Measurements from ENCODE around the gene EPHA2.
"Not testable (repeated sequence)": the region's sequence is repeated elsewhere in the genome, so short reads cannot be mapped to it uniquely, and the experiment has no call there.

EPHA2 gene

DNA sequence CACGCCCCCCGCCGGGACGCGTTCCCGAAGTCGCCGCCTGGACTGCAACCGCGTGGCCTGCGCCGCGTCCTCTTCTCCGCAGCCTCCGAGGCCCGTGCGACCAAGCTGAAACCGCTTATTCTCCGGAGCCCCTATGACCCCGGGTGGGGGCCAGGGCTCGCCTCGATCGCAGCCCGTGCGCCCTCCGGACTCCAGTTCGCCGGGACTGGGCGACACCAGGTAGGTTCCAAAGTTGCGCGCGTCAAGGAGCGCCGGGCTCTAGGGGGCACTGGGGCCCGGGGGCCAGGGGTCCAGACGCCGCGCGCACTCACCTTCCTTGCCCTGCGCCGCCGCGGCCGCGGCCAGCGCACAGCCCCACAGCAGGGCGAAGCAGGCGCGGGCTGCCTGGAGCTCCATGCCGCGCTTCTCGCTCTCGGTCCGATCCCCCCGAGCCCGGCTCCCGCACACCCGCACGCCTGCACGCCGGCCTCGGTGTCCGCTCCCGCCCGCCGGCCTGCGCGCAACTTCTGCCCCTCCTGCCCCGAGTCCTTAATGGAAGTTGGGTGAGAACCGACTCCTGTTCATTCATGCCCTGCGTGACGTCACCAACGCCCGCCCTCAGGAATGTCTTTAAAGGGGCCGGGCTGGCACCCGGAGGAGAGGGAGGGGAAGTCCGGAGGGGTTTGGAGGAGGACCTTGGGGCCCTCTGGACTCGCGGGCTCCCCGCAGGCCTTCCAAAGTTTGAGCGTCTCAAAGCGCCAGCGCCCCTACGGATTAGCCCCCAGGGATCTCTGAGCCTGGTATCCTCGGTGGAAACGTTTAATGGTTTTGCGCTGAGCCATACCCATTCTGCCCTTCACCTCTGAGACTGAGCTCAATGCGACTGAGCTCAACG, at the start of gene EPHA2:
Gene EPHA2 (minus strand): TSS at position 533 of the 874 bp plus-strand sequence. CDS start 137 bp downstream, at position 396.
- DNase-seq (ENCODE audit: low read depth): no peak

DNA sequence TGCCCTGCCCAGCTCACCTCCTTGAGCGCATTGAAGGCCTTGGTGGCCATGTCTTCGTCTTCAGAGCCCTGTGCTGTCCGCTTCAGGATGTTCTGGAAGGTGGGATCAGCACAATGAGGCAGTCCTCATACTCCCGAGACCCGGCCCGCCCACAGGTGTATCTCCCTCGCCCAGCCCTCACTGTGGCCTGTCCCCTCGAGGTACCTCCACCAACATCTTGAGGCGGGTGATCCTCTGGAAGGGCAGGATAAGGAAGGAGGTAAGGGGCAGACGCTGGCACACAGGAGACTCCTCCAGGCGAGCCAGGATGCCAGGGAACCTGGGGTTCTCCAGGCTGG, 49.4 kb upstream of the EPHA2 start:
- no peak for DNase-seq (ENCODE audit: low read depth)

DNA sequence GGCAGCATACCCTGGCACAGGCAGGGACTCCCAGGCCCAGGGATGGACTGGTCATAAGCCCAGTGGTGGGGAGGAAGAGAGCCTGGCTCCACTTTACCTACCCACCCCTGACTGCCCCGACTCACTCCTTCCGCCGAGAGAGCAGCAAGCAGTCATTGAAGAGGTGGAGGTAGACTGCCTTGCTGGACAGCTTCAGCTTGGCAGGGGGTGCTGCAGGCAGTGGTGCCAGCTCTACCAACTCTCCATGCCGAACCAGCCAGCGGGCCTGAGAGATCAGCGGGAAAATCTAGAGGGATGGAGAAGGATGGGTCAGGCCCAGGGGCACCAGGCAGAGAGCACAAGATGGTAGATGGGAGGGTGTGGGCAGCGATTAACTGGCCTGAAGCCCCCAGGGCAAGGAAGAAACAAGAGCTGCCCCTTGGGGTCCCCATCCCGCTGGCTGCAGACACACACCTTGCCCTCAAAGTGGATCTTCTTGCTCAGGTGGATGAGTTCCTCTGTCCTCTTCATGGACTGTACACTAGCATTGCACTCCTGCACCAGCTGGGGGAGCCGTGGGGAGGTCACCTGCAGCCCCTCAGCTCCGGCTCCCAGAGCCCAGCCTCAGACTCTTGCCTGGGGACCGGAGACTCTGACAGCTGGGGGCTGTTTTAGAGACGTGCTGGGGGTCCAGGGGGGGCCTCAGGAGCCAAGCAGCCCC, 48.9 kb upstream of the EPHA2 start:
- no peak for DNase-seq (ENCODE audit: low read depth)

DNA sequence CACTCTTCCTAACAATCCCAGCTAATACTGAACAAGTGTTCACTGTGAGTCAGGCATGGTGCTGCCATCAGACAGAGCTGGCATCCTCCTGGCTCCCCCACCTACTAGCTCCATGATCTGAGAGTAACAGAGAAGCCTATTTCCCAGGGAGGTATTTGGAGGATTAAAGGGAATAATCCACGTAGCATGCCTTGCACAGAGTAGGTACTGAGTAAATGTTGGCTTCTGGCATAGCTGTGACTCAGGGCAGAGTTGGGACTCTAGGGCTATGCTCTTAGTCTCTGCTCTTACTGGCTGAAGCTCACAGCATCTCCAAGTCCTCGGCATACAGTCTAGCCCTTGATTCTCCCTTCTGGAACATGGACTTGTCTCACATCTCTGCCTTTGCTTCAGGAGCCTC, 48.3 kb upstream of the EPHA2 start:
- no peak for DNase-seq (ENCODE audit: low read depth)

DNA sequence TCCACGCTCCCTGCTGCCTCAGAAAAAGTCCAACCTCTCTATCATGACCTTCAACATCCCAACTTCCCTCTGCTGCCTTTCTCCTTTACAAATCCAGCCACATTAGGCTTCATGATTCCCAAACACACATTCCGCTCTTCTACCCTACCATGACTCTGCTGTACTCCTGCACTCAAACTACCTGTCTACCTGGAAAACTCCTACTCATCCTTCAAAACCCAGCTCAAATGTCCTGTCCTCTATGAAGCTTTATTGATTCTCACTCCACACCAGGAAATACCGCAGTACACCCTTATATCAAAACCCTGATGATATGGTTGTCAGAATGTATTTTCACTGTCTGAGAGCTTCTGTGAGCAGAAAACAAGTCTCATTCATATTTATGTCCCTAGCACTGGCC, 47.7 kb upstream of the EPHA2 start:
- no peak for DNase-seq (ENCODE audit: low read depth)

DNA sequence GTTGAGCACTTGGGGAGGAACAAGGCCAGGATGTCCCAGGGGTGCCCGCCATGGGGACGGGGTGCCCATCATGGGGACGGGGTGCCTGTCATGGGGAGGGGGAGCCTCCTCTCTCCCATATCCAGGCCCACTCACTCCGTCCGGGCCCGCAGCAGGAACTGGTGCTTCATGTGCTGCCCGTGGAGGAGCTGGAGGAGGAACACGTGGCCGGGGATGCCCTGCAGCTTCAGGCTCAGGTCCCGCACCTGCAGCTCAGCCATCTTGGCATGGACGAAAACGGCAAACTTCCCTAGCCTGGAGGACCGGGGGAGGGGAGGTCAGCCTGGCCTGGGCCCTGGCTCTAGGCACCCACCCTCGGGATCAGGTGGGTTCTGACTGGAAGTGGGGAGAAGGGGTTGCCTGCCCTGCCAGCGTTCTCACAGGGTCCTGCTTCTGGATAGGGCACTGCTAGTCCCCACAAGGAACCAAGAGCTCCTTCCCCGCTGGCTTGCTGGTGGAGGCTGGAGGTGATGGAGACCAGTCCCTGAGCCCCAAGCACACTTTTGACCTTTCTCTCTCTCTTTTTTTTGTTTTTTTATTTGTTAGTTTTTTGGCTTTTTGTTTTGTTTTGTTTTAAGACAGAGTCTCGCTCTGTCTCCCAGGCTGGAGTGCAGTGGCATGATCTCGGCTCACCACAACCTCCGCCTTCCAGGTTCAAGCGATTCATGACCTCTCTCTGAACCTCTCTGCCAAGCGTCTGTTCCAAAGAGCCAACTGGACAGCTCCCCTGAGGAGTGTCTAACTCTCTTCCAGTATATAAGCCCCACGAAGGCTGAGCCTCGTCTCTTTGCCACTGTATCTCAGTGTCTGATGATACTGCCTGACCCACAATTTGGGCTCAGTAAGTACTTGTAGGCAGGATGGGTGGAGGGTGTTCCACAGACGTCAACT, 46.7 kb upstream of the EPHA2 start:
- no peak for DNase-seq (ENCODE audit: low read depth)

DNA sequence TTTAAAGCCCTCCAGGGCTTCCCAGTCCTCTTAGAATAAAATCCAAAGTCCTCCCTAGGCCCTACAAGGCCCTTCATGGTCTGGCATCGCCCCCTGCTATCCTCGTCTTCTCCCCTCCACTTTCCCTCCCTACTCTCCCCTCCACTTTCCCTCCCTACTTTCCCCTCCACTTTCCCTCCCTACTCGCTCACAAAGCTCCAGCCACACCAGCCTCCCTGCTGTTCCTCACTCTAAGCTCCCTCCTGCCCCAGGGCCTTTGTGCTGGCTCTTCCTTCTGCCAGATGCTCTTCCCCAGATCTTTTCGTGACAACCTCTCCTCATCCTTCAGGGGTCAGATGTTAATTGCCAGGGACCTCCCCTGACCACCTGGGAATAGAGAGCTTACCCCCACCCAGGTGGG, 43.8 kb upstream of the EPHA2 start:
- no peak for DNase-seq (ENCODE audit: low read depth)

DNA sequence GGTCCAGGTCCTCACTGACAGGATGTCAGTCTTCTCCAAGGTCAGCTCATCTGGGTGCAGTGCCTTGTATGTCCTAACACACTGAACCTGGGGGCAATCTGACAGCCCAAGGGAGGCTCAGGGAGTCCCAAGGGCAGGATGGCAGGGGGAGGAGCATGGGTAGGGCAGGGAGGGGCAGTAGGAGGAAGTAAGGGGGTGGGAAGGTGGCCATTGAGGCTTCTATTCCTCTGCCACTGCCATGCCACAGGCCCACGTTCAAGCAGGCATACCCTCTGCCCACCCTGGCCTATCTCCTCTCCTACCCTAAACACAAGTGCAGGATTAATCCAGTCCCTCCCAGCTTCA, 43.3 kb upstream of the EPHA2 start:
- no peak for DNase-seq (ENCODE audit: low read depth)

DNA sequence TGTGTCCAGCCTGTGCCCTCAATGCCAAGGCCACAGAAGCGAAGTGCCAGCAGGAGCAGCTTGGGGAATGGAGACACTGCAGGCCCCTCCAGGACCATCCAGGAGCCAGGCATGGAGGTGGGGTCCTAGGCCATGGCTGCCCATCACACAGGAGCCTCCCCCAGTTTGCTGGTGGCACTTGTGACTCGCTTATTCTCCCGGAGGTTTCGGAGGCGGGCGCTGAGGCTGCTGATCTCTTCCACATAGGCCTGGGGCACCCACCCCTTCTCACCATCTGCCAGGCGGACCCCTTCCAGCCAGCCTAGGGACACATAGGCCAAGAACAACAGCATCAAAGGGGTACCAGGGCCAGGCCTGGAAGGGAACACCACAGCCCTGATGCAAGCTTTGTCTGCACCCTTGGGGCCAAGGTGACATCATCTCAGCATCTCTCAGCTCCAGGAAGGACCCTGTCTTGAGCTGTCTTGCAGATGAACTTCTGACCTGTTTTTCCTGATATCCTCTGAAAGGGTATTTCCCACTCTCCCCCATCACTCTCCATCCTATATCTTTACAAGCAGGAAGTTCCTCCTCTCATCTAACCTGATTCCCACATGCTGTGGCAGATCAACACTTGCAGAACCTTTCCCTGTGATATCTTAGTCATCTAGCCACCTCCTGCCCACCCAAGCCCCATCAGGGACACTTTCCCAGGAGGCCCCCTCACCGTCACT, 42.7 kb upstream of the EPHA2 start:
- DNase-seq (ENCODE audit: low read depth): no peak

DNA sequence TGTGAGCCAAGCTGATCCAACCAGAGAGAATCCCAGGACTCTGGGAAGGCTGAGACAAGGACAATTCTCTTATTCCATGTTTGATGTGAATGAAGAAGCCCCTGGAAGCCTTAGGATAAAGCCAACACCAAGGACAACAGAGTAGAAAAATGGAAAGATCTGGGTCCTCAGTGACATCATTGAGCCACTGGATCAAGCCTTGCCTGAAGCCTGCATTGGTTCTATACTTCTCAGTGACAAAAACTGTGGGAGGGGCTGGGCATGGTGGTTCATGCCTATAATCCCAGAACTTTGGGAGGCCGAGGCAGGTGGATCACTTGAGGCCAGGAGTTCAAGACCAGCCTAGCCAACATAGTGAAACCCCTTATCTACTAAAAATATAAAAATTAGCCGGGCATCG, 41.0 kb upstream of the EPHA2 start:
- no peak for DNase-seq (ENCODE audit: low read depth)

DNA sequence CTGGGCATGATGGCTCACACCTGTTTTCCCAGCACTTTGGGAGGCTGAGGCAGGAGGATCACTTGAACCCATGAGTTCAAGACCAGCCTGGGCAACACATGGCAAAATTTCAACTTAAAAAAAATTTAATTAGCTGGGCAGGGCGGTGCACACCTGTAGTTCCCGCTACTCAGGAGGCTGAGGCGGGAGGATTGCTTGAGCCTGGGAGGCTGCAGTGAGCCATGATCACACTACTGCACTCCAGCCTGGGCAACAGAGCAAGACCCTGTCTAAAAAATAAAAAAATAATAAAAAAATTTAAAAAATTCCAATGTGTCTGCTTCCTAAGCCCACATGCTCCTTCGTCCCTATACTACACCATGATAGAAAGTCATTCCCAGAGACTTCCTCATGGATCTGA, 40.3 kb upstream of the EPHA2 start:
- DNase-seq (ENCODE audit: low read depth): not testable (repeated sequence)

DNA sequence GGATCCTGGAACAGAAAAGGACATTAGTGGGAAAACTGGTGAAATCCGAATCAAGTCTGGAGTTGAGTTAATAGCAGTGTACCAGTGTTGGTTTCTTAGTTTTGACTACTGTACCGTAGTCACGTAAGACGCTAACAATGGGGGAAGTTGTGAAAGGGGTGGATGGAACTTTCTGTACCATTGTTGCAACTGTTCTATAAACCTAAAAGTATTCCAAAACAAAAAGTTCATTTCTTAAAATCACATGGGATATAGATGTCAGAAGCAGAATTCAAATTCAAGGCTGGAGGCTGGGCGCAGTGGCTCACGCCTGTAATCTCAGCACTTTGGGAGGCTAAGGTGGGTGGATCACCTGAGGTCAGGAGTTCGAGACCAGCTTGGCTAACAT, 39.6 kb upstream of the EPHA2 start:
- no peak for DNase-seq (ENCODE audit: low read depth)

DNA sequence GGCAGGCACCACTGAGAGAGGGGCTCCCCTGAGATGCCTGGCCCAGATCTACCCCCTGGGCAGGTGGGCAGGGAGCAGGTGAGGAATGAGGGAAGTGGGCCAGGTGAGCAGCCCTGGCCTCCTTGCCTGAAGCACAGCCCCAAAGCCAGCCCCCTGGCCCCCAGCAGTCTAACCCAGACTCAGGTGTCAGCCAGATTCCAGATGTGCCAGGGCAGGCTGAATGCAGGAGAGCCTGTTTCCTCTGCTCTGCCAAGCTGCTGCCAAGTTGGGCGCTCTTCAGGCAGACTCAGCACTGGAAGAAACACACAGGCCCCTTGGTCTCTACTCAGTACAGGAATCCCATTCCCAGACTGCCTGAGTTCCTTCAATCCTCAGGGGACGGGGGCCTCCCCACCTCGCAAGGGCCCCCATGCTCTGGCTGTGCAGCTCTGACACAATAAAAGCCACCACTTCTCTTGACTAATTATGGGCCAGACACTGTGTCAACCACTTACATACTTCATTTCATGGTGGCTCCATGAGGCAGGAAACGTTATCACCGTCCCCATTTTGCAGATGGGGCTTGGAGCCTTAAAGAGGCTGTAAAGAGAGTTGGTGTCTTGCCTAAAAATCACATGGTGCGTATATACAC, 36.2 kb upstream of the EPHA2 start:
- no peak for DNase-seq (ENCODE audit: low read depth)

DNA sequence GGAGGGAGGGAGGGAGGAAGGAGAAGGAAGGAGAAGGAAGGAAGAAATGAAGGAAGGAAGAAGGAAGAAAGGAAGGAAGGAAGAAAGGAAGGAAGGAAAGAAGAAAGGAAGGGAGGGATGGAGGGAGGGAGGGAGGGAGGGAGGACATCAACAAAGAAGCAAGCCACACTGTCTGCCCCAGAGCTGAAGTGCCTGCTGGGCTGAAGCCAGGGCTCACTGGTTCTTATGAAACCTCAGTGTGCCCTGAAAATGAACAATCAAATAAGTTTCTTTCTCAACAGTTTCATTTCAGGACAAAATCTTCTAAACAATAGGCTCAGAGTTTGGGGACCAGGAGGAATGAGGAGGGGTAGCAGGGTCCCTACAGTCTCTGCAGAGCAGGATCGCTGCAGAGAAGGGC, 35.4 kb upstream of the EPHA2 start:
- no peak for DNase-seq (ENCODE audit: low read depth)

DNA sequence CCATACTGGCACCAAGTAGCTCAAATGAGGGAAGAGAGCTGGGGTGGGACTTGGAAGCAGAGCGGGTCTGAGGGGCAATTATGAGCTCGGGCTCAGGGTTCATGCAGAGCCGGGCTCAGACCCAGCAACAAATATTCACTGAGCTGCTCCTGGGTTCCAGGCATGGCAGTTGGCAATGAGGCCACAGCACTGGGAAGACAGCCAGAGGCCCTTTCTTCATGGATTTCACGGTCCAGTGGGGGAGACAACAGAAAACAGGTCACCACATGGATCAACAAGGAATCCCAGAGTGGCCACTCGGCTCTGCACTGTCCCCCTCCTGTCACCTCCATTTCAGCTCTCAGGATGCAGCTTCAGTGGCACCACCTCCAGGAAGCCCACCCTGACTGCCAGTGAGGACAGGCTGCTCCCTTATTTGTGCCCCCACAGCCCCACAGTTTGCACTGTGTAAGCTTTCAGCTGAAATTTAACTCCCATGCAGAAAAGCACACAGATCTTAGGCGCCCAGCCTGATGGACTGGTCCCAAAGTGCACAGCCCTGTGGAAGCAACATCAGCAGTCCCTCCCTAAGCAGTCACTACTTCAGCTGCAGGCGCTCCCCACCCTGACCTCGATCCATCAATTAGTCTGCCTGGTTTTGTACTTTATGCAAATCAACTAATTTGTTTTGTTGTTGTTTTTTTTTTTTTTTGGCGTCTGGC, 34.2 kb upstream of the EPHA2 start:
- DNase-seq (ENCODE audit: low read depth): no peak

DNA sequence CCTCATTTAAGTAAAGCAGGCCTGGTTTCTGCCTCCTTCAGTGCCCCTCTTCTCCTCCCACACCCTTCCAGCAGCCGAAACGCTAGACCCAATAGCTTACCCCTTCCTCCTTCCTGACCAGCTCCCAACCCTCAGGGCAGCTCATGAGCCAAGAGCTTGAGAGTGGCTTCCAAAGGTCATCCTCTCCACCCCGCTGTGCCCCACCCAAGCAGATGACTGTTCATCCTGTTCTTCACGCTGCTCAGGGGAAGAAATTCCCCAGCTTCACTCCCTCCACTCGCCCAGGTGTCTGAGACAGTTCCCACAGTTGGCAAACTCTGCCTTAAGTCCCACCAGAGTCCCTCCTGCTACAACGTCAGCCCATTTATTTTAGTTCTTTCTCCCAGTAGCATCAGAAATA, 33.1 kb upstream of the EPHA2 start:
- DNase-seq (ENCODE audit: low read depth): no peak

DNA sequence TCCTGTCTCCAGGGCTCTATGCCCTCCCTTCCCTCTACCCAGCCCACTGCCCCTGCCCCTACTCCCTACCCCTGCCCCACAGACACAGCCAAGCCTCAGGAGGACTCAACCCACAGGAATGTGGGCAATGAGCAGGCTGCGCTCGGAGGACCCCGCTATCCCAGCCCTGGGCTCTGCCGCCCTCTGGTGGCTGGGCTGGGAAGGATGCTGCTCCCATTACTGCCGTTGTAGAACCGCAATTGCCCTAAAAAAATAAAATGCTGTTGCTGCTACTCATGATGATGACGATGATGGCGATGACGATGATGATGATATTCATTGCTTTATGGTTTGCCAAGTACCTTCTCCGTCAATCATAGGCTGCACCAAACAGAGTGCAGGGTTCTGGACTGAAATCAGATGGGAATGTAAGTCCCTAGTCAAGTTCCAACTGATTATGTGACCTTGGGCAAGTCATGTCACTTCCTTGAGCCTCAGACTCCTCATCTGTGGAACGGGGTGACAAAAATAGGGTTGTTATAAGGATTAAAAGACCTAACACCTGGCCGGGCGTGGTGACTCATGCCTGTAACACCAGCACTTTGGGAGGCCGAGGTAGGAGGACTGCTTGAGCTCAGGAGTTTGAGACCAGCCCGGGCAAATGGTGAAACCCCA, 32.0 kb upstream of the EPHA2 start:
- peak; percentile 42 for DNase-seq (ENCODE audit: low read depth)

DNA sequence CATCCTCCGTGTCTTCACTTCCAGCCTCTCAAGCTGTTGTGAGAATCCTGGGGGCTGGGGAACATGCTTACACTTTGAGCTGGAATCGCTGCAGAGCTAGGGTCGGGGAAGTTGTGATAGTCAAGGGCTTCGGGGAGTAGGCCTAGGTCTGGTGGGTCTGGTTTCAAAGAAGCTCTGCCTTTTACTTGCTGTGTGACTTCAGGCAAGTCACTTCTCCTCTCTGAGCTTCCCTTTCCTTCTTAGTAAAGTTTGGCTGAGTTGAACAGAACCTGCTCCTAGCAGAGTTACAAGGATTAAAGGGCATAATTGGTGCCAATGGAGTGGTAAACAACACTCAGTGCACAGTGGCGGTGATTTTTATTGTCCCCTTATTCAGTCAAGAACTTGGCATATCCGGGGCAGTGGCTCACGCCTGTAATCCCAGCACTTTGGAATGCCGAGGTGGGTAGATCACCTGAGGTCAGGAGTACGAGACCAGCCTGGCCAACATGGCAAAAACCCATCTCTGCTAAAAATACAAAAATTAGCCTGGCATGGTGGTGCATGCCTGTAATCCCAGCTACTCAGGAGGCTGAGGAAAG, 30.9 kb upstream of the EPHA2 start:
- DNase-seq (ENCODE audit: low read depth): no peak

DNA sequence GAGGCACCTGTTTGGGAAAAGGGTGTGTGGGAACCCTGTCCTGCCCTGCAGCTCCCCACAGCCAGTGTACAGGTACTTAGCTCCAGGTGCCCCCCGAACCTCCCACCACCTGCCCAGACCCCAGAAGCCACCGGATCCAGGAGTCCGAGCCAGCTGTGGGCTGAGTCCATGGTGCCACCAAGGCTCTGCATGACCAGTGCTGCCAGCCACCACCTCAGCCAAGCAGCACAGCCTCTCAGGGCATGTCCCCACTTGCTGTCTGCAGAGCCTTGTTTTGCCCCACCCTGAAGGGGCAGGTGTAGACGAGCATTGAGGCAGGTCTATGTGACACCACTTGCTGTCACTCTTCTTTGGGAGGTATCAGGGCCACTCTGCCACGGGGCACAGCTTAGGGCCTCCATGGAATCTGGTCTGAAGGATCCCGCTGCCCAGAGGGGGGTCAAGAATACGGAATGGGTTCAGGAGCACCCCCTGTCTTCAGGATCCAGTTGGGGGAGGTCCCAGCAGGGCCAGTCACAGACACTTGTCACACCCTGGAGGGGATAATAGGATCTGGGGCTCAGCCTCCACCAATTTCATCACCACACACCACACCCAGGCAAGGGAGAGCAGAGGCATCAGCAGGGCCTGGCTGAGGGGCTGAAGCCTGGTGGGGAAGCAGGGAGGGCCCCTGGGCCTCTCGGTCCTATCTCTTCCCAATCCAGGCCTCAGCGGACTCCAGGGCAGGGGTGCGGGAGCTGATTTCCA, 28.9 kb upstream of the EPHA2 start:
- no peak for DNase-seq (ENCODE audit: low read depth)

Measured in T-helper 22 cell (primary cell).